IMR-90 (cell line): Measurements from ENCODE around the gene CYB561D1. TPM values are rescaled to one million over a fixed set of nuclear protein-coding genes. Genes with fewer than 3 reads are reported as not detected.

ENCODE experiments used
- ATAC-seq: fragments of 200-7000 bp; cut with Tn5 transposase; 2 replicates; pipeline ENCODE4 v1.9.1; 2020; ENCODE audit warnings: low read depth, mild to moderate bottlenecking, moderate library complexity
- Bru-seq: library from RNA; stranded (reverse); fragments of 400-500 nt; gene quantifications from one replicate; lab custom pipeline; 2021; lab: Mats Ljungman, UMichigan
- BruChase-seq, 2 experiments: library from RNA; stranded (reverse); fragments of 400-500 nt; gene quantifications; one replicate each; lab custom pipeline; 2021; lab: Mats Ljungman, UMichigan
- BruUV-seq: library from RNA; stranded (reverse); fragments of 400-500 nt; replicated peaks from 2 replicates; lab custom pipeline; 2021; lab: Mats Ljungman, UMichigan
- CTCF ChIA-PET: fragments of 300-600 bp; formaldehyde crosslinking; extraction: SDS; loops from one replicate; lab custom pipeline; 2021; ENCODE audit warnings: antibody characterized with exemption; lab: Yijun Ruan, JAX
- POLR2A ChIA-PET: fragments of 300-600 bp; sonication (Branson Sonifier 250); formaldehyde crosslinking; loops from one replicate; lab custom pipeline; 2022; ENCODE audit warnings: antibody characterized with exemption; ENCODE audit not compliant: unreplicated experiment; lab: Charles Lee
- DNase-seq: peaks from one replicate; pipeline ENCODE4 v3.0.0; 2013
- H2AFZ ChIP-seq: replicated peaks from 2 replicates; pipeline ENCODE3; 2013; ENCODE audit warnings: low read length, mild to moderate bottlenecking; ENCODE audit not compliant: poor library complexity
- H2AK5ac ChIP-seq: 2 replicates; pipeline ENCODE4 v1.6.1; 2013; ENCODE audit warnings: low read depth, low read length, inconsistent platforms
- H2AK9ac ChIP-seq: replicated peaks from 2 replicates; pipeline ENCODE3; 2013; ENCODE audit warnings: mild to moderate bottlenecking, low read depth, low read length, moderate library complexity; ENCODE audit not compliant: poor library complexity
- H2BK120ac ChIP-seq: 2 replicates; pipeline ENCODE4 v1.6.1; 2013; ENCODE audit warnings: low read depth, low read length, inconsistent platforms
- H2BK15ac ChIP-seq: 3 replicates; pipeline ENCODE4 v1.6.1; 2013; ENCODE audit warnings: low read depth, low read length, inconsistent platforms
- H2BK20ac ChIP-seq: 2 replicates; pipeline ENCODE4 v1.6.1; 2013; ENCODE audit warnings: low read depth, mild to moderate bottlenecking, inconsistent platforms, low read length, moderate library complexity
- H2BK5ac ChIP-seq: 2 replicates; pipeline ENCODE4 v1.6.1; 2013; ENCODE audit warnings: mild to moderate bottlenecking, low read depth, low read length, inconsistent platforms; ENCODE audit not compliant: poor library complexity, severe bottlenecking
- H3K14ac ChIP-seq: replicated peaks from 2 replicates; pipeline ENCODE4 v1.6.1; 2013; ENCODE audit warnings: low read depth, low read length, inconsistent platforms
- H3K18ac ChIP-seq: 2 replicates; pipeline ENCODE4 v1.6.1; 2013; ENCODE audit warnings: low read depth, low read length, control low read depth
- H3K23ac ChIP-seq: 2 replicates; pipeline ENCODE4 v1.6.1; 2013; ENCODE audit warnings: low read depth, low read length, inconsistent platforms
- H3K27ac ChIP-seq: 2 replicates; pipeline ENCODE4 v1.5.1; 2013; ENCODE audit warnings: mild to moderate bottlenecking, control low read depth, low read length; ENCODE audit not compliant: insufficient read depth
- H3K27me3 ChIP-seq: 2 replicates; pipeline ENCODE4 v1.6.1; 2013; ENCODE audit warnings: low read length; ENCODE audit not compliant: control insufficient read depth, insufficient read depth
- H3K36me3 ChIP-seq: 2 replicates; pipeline ENCODE4 v1.6.1; 2013; ENCODE audit warnings: low read length, mixed read lengths; ENCODE audit not compliant: control insufficient read depth, insufficient read depth
- H3K4ac ChIP-seq: 2 replicates; pipeline ENCODE4 v1.6.1; 2013; ENCODE audit warnings: low read depth, low read length, inconsistent platforms
- H3K4me1 ChIP-seq: 2 replicates; pipeline ENCODE4 v1.6.1; 2013; ENCODE audit warnings: low read length, mixed read lengths; ENCODE audit not compliant: control insufficient read depth, insufficient read depth
- H3K4me2 ChIP-seq: 2 replicates; pipeline ENCODE4 v1.6.1; 2013; ENCODE audit warnings: low read depth, mild to moderate bottlenecking, control low read depth, low read length, moderate library complexity
- H3K4me3 ChIP-seq: 2 replicates; pipeline ENCODE4 v1.5.1; 2013; ENCODE audit warnings: low read depth, mild to moderate bottlenecking, control low read depth, low read length, moderate library complexity; ENCODE audit not compliant: insufficient read depth
- H3K56ac ChIP-seq: 2 replicates; pipeline ENCODE4 v1.6.1; 2013; ENCODE audit warnings: low read length, inconsistent platforms; ENCODE audit not compliant: insufficient read depth; ENCODE audit errors: extremely low read depth
- H3K79me1 ChIP-seq, 2 experiments: 2 replicates each; pipeline ENCODE4 v1.6.1; 2013; ENCODE audit warnings: low read length in 2 of 2, inconsistent platforms in 1 of 2, low read depth in 1 of 2
- H3K9ac ChIP-seq: 2 replicates; pipeline ENCODE4 v1.6.1; 2013; ENCODE audit warnings: low read depth, low read length, control low read depth
- H3K9me1 ChIP-seq: 2 replicates; pipeline ENCODE4 v1.6.1; 2013; ENCODE audit warnings: low read length, inconsistent platforms; ENCODE audit not compliant: insufficient read depth
- H3K9me3 ChIP-seq: 2 replicates; pipeline ENCODE4 v1.6.1; 2013; ENCODE audit warnings: low read length; ENCODE audit not compliant: control insufficient read depth, insufficient read depth
- H4K20me1 ChIP-seq: 2 replicates; pipeline ENCODE4 v1.6.1; 2013; ENCODE audit warnings: low read length, inconsistent platforms; ENCODE audit not compliant: insufficient read depth
- H4K5ac ChIP-seq: 2 replicates; pipeline ENCODE4 v1.6.1; 2013; ENCODE audit warnings: mild to moderate bottlenecking, low read depth, low read length, control low read depth
- H4K8ac ChIP-seq, 2 experiments: 2 replicates each; pipeline ENCODE4 v1.6.1; 2013; ENCODE audit warnings: low read depth in 2 of 2, low read length in 2 of 2, control low read depth in 1 of 2, inconsistent platforms in 1 of 2
- H4K91ac ChIP-seq: 2 replicates; pipeline ENCODE4 v1.6.1; 2013; ENCODE audit warnings: low read depth, low read length, inconsistent platforms; ENCODE audit not compliant: insufficient read depth
- BHLHE40 ChIP-seq: fragments of 150-350 bp; IDR thresholded peaks from 2 replicates; pipeline ENCODE4 v1.6.1; 2016; ENCODE audit warnings: mild to moderate bottlenecking, low read depth, low read length
- CTCF ChIP-seq: conservative IDR thresholded peaks from 2 replicates; pipeline ENCODE4 v1.5.1; 2012; ENCODE audit warnings: mild to moderate bottlenecking, low read depth, low read length, improper control_type of control experiment
- MAFK ChIP-seq: IDR thresholded peaks from 2 replicates; pipeline ENCODE4 v1.6.1; 2012; ENCODE audit warnings: low read depth, low read length, improper control_type of control experiment
- MAZ ChIP-seq: IDR thresholded peaks from 2 replicates; pipeline ENCODE4 v1.6.1; 2012; ENCODE audit warnings: low read depth, mild to moderate bottlenecking, low read length, improper control_type of control experiment, moderate library complexity, borderline replicate concordance
- MXI1 ChIP-seq: IDR thresholded peaks from 2 replicates; pipeline ENCODE4 v1.6.1; 2012; ENCODE audit warnings: low read depth, mild to moderate bottlenecking, low read length, moderate library complexity, borderline replicate concordance
- NFE2L2 ChIP-seq: fragments of 150-350 bp; IDR thresholded peaks from 2 replicates; pipeline ENCODE4 v1.6.1; 2016; ENCODE audit warnings: low read depth, mild to moderate bottlenecking, low read length
- RAD21 ChIP-seq: IDR thresholded peaks from 2 replicates; pipeline ENCODE4 v1.6.1; 2012; ENCODE audit warnings: low read length, improper control_type of control experiment
- SMC3 ChIP-seq: fragments of 150-350 bp; IDR thresholded peaks from 2 replicates; pipeline ENCODE4 v1.6.1; 2016; ENCODE audit warnings: low read depth, mild to moderate bottlenecking, antibody characterized with exemption, low read length, moderate library complexity
- WGBS, 2 experiments: methylation state at CpG; one replicate each; pipeline versions ENCODE4 v1.1.5 to v1.1.7; 2013; ENCODE audit warnings: missing lambda C conversion rate in 2 of 2; ENCODE audit not compliant: insufficient read length in 1 of 2; ENCODE audit errors: extremely low coverage in 2 of 2; 5-methylcytosine and 5-hydroxymethylcytosine counted together
- dilution Hi-C: fragments of 300-500 bp; cut with HindIII; formaldehyde crosslinking; loops from one replicate; pipeline ENCODE4 v1.14.3; 2018; ENCODE audit warnings: low sequenced_read_pairs; ENCODE audit not compliant: unreplicated experiment
- in situ Hi-C: fragments of 300-500 bp; cut with MboI; formaldehyde crosslinking; loops from 3 replicates; pipeline ENCODE4 v1.14.3; 2019; ENCODE audit warnings: low sequenced_read_pairs, inconsistent platforms, mixed read lengths
- intact Hi-C: fragments of 100-400 bp; cut with micrococcal nuclease; formaldehyde crosslinking; loops from 2 replicates; pipeline ENCODE4 v1.10.0; 2022
- long read RNA-seq: library from polyadenylated mRNA; unstranded; transcript quantifications from one replicate; pipeline ENCODE4 v2.0.0, GENCODE V29; 2021; ENCODE audit not compliant: unreplicated experiment
- polyA plus RNA-seq, 3 experiments: library from polyadenylated mRNA; depleted of rRNA; stranded (reverse); fragments of >200 nt; gene quantifications; 2 replicates each; pipeline ENCODE4 v1.2.3, GENCODE V29; 2012; ENCODE audit warnings: low replicate concordance in 1 of 3
- total RNA-seq: library from RNA; depleted of rRNA; stranded (reverse); fragments of >200 nt; gene quantifications from 2 replicates; pipeline ENCODE4 v1.2.3, GENCODE V29; 2012; rRNA removed

Gene CYB561D1, protein sequence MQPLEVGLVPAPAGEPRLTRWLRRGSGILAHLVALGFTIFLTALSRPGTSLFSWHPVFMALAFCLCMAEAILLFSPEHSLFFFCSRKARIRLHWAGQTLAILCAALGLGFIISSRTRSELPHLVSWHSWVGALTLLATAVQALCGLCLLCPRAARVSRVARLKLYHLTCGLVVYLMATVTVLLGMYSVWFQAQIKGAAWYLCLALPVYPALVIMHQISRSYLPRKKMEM
- 3.6 and 5.7 TPM in 2 replicates for total RNA-seq
- 5.6 and 8.1 TPM in 2 replicates for polyA plus RNA-seq (2012; rRNA removed)
- 2.6 and 4.6 TPM in 2 replicates for polyA plus RNA-seq (2012; cell fraction: cytosol; rRNA removed)
- 9.2 and 15.0 TPM in 2 replicates for polyA plus RNA-seq (2012; cell fraction: nucleus; rRNA removed; ENCODE audit: low replicate concordance)
- percentile 57 among the genes with signal in this experiment for Bru-seq, nascent RNA
- BruChase-seq, experiment 1, labeled RNA remaining after a 6-hour chase, result percentile 68 among the genes with signal in this experiment
- BruChase-seq, experiment 2, labeled RNA remaining after a 2-hour chase, result percentile 75 among the genes with signal in this experiment
- long read RNA-seq, full-length matches to known transcripts, result 2 of 7 reads
- long read RNA-seq, partial matches to known transcripts, result 0 of 7 reads
- long read RNA-seq, other reads (novel, unspliced or antisense), result 5 of 7 reads

- Histone ChIP-seq H2AK5ac (0 out of 2 replicates have a peak within 1 kb of the TSS, but pooled peaks have one; percentile 29), H4K5ac (peak within 1 kb of the TSS; percentile 74), H3K56ac (0 out of 2 replicates have a peak within 1 kb of the TSS, but pooled peaks have one; percentile 46), H4K8ac (peak within 1 kb of the TSS; percentile 80 to 97), H2BK15ac (no peak within 1 kb of the TSS; the same call in 2 of the 3 replicates), H2AFZ (peak within 1 kb of the TSS; percentile 98), H3K9ac (peak within 1 kb of the TSS; percentile 75), H3K9me3 (no peaks in the 10 kb centered on the region), H3K79me1 (peaks cover 15 to 38% of the 10 kb centered on the region in 2 experiments), H3K36me3 (peaks cover 19% of the 10 kb centered on the region), H3K23ac (peak within 1 kb of the TSS; percentile 84), H3K14ac (peak within 1 kb of the TSS; percentile 77), H3K4me1 (peaks cover 8% of the 10 kb centered on the region), H4K91ac (peak within 1 kb of the TSS; percentile 86), H2BK20ac (no peak within 1 kb of the TSS), H3K9me1 (peaks cover 8% of the 10 kb centered on the region), H3K27ac (peak within 1 kb of the TSS; percentile 86), H2BK120ac (peak within 1 kb of the TSS; percentile 75), H2AK9ac (peak within 1 kb of the TSS; percentile 35), H4K20me1 (peaks cover 6% of the 10 kb centered on the region; the same call in 1 of the 2 replicates), H3K4me2 (peak within 1 kb of the TSS; percentile 77), H3K18ac (no peak within 1 kb of the TSS), H3K27me3 (no peaks in the 10 kb centered on the region), H3K4me3 (peak within 1 kb of the TSS; percentile 91), H3K4ac (peak within 1 kb of the TSS; percentile 78), H2BK5ac (peak within 1 kb of the TSS; percentile 84)
- dilution Hi-C loops (no loop called here), intact Hi-C loops (loop anchor here (1.0 kb wide), 1 partner anchor 38 kb away; no protein-coding TSS in a partner anchor), in situ Hi-C loops (no loop called here)
- ATAC-seq, result peak; percentile 95
- BruUV-seq, result no TSS peak
- DNase-seq, result peak; percentile 78
- peak; percentile 98 for TF ChIP-seq CTCF
- no peak for TF ChIP-seq MAFK
- TF ChIP-seq BHLHE40, result 0 out of 2 replicates have a peak, but pooled peaks have one; percentile 4
- peak; percentile 71 for TF ChIP-seq SMC3
- peak; percentile 82 for TF ChIP-seq MAZ
- no peak for TF ChIP-seq NFE2L2
- peak; percentile 71 for TF ChIP-seq RAD21
- peak; percentile 94 for TF ChIP-seq MXI1
- ChIA-PET POLR2A (no interaction called here), CTCF (interaction anchor here (0.7 to 8.5 kb wide), 7 partner anchors 9 to 126 kb away, joined by 3 to 75 read pairs (median 3); partner anchors contain the start of gene GNAI3)
- WGBS, 2 experiments, result 0% methylated on average over 7 of the region's 44 CpGs; no CpG with 5 or more reads in 1 of the 2 experiments
Observed at GRCh38 chr1:109493805-109494539, at the start of gene CYB561D1. Gene CYB561D1, plus strand, starts transcription at chr1:109494094. Its CDS starts 46 bp downstream, at chr1:109494140.
